ENCODE data around the gene ZBTB7B. TPM values are rescaled to one million over a fixed set of nuclear protein-coding genes. Genes with fewer than 3 reads are reported as not detected.

Gene ZBTB7B
- total and polyA plus RNA-seq, 9 of the 15 experiments (the other 6 are each of a cell fraction or from before 2014, with no cell fraction given): 0.04 to 46.5 (median 15.2) TPM

DNA sequence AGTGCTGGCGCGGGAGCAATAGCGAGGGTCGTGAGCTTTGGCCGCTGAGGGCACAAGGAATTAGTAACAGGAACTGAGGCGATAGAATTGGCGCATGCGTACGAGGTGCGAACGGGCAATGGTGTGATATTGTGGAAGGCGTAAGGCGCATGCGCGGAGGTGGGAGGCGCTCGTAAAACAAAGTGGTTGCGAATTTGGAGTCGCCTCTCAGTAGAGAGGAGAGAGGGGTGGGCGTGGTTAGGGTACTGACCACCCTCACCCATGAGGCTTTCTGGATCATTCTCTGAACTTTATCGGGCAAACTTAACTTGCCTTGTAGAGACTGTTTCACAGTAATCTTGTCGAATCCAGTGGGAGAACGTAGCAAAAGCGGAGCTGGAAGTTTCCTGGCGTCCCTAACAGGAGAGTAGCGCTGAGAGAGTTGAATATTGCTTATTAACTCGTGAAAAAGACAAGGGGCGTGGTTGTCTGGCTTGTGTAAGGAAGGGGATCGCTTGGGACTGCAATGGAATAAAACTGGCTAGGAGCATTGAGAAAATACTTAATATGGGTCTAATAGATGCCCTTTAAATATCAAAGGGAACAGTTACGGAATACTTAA lies 27.7 kb upstream of the ZBTB7B start (continued):
- TF ChIP-seq, protein P1, sequence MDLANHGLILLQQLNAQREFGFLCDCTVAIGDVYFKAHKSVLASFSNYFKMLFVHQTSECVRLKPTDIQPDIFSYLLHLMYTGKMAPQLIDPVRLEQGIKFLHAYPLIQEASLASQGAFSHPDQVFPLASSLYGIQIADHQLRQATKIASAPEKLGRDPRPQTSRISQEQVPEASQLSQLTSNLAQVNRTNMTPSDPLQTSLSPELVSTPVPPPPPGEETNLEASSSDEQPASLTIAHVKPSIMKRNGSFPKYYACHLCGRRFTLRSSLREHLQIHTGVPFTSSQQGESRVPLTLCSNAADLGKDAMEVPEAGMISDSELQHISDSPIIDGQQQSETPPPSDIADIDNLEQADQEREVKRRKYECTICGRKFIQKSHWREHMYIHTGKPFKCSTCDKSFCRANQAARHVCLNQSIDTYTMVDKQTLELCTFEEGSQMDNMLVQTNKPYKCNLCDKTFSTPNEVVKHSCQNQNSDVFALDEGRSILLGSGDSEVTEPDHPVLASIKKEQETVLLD (IDR thresholded peaks at IDR 0.05): peak; percentile 100
- TF ChIP-seq, protein P2, sequence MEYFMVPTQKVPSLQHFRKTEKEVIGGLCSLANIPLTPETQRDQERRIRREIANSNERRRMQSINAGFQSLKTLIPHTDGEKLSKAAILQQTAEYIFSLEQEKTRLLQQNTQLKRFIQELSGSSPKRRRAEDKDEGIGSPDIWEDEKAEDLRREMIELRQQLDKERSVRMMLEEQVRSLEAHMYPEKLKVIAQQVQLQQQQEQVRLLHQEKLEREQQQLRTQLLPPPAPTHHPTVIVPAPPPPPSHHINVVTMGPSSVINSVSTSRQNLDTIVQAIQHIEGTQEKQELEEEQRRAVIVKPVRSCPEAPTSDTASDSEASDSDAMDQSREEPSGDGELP (CRISPR knock-in tag; IDR thresholded peaks at IDR 0.05; ENCODE audit: borderline replicate concordance): peak; percentile 11; the same call in 1 of the 2 replicates
- TF ChIP-seq ATF1 (CRISPR knock-in tag; IDR thresholded peaks at IDR 0.05) (no peak), ATF1 (tag; IDR thresholded peaks at IDR 0.05) (no peak), GTF2A2 (tag; IDR thresholded peaks at IDR 0.05) (no peak), BDP1 (IDR thresholded peaks at IDR 0.05; ENCODE audit: insufficient read depth, insufficient read length) (no peak), ELF2 (CRISPR knock-in tag; IDR thresholded peaks at IDR 0.05) (0 out of 2 replicates have a peak, but pooled peaks have one; percentile 66), MEIS2 (IDR thresholded peaks at IDR 0.05; ENCODE audit: partially characterized antibody) (peak; percentile 97), EP400 (IDR thresholded peaks at IDR 0.05) (peak; percentile 52; the same call in 1 of the 2 replicates), POLR2H (tag; IDR thresholded peaks at IDR 0.05; ENCODE audit: low read depth) (peak; percentile 32), XRCC5 (IDR thresholded peaks at IDR 0.05; ENCODE audit: low read depth, low read length) (no peak), ZNF12 (CRISPR knock-in tag; IDR thresholded peaks at IDR 0.05) (no peak), TEAD1 (CRISPR knock-in tag; IDR thresholded peaks at IDR 0.05) (0 out of 4 replicates have a peak, but pooled peaks of 1 of the 2 experiments have one; percentile 15)
- TF ChIP-seq, protein P3, sequence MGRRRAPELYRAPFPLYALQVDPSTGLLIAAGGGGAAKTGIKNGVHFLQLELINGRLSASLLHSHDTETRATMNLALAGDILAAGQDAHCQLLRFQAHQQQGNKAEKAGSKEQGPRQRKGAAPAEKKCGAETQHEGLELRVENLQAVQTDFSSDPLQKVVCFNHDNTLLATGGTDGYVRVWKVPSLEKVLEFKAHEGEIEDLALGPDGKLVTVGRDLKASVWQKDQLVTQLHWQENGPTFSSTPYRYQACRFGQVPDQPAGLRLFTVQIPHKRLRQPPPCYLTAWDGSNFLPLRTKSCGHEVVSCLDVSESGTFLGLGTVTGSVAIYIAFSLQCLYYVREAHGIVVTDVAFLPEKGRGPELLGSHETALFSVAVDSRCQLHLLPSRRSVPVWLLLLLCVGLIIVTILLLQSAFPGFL (CRISPR knock-in tag; IDR thresholded peaks at IDR 0.05): 0 out of 2 replicates have a peak, but pooled peaks have one; percentile 59
- TF ChIP-seq, protein P4, sequence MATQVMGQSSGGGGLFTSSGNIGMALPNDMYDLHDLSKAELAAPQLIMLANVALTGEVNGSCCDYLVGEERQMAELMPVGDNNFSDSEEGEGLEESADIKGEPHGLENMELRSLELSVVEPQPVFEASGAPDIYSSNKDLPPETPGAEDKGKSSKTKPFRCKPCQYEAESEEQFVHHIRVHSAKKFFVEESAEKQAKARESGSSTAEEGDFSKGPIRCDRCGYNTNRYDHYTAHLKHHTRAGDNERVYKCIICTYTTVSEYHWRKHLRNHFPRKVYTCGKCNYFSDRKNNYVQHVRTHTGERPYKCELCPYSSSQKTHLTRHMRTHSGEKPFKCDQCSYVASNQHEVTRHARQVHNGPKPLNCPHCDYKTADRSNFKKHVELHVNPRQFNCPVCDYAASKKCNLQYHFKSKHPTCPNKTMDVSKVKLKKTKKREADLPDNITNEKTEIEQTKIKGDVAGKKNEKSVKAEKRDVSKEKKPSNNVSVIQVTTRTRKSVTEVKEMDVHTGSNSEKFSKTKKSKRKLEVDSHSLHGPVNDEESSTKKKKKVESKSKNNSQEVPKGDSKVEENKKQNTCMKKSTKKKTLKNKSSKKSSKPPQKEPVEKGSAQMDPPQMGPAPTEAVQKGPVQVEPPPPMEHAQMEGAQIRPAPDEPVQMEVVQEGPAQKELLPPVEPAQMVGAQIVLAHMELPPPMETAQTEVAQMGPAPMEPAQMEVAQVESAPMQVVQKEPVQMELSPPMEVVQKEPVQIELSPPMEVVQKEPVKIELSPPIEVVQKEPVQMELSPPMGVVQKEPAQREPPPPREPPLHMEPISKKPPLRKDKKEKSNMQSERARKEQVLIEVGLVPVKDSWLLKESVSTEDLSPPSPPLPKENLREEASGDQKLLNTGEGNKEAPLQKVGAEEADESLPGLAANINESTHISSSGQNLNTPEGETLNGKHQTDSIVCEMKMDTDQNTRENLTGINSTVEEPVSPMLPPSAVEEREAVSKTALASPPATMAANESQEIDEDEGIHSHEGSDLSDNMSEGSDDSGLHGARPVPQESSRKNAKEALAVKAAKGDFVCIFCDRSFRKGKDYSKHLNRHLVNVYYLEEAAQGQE (IDR thresholded peaks at IDR 0.05; ENCODE audit: borderline replicate concordance): no peak
- TF ChIP-seq, protein P4 (CRISPR knock-in tag; IDR thresholded peaks at IDR 0.05; ENCODE audit: low read depth): 0 out of 2 replicates have a peak, but pooled peaks have one; percentile 58
- TF ChIP-seq, protein P5, sequence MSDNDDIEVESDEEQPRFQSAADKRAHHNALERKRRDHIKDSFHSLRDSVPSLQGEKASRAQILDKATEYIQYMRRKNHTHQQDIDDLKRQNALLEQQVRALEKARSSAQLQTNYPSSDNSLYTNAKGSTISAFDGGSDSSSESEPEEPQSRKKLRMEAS (CRISPR knock-in tag; IDR thresholded peaks at IDR 0.05): peak; percentile 60; the same call in 1 of the 2 replicates

Measured in K562 (cell line).